Measurements from ENCODE around the gene BCL2L11.

DNA sequence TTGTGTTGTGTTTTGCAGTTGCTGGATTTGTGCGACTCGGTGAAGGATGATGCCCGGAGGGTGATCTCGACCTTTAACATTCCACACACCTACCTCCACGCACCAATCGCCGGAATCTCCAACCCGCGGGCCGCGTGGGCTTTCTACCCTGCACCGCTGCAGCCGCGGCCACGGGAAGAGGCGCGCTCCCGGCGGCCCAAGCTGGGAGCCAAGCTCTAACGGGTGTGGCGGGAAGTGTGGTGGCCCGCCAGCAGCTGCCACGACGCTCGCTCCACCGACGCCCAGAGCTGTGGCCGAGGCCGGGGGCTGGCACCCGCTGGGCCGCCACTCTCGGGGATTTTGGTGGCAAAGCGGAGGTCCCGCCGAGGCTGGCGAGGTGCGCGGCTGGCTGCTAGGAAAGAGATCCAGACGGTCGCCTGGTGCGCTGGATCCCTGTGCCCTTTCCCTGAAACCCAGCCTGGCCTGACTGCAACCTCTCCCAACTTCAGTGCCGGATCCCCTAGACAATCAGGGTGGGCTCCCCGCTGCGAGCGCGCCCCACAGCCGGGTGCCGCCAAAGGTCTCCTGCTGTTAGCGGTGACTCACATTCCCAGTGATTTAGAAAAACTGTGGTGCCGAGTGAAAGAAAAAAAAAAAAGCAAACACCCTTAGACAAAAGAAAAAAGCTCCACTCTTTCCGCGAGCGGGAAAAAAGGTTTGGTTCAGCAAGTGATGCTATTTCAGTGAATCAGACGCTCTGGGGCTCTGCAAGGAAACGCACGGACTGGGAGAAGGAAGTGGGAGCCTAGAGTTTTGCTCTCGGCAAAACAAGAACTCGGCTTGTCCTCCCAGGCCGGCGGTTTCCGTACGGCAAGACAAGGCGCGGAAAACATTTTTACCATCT, 2.9 kb upstream of the BCL2L11 start:
- TF ChIP-seq, protein P1, sequence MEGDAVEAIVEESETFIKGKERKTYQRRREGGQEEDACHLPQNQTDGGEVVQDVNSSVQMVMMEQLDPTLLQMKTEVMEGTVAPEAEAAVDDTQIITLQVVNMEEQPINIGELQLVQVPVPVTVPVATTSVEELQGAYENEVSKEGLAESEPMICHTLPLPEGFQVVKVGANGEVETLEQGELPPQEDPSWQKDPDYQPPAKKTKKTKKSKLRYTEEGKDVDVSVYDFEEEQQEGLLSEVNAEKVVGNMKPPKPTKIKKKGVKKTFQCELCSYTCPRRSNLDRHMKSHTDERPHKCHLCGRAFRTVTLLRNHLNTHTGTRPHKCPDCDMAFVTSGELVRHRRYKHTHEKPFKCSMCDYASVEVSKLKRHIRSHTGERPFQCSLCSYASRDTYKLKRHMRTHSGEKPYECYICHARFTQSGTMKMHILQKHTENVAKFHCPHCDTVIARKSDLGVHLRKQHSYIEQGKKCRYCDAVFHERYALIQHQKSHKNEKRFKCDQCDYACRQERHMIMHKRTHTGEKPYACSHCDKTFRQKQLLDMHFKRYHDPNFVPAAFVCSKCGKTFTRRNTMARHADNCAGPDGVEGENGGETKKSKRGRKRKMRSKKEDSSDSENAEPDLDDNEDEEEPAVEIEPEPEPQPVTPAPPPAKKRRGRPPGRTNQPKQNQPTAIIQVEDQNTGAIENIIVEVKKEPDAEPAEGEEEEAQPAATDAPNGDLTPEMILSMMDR (IDR thresholded peaks at IDR 0.05) = no peak
- no peak for TF ChIP-seq POLR2A (IDR thresholded peaks at IDR 0.05)
